GM12878 (cell line): ENCODE data around the gene WDR86. TPM values are rescaled to one million over a fixed set of nuclear protein-coding genes. Genes with fewer than 3 reads are reported as not detected.

Source experiments
- ATAC-seq: fragments of 200-7000 bp; cut with Tn5 transposase; 3 replicates; pipeline ENCODE4 v1.9.1; 2020; ENCODE audit warnings: mild to moderate bottlenecking, moderate library complexity
- BruUV-seq: library from RNA; stranded (reverse); fragments of 400-500 nt; replicated peaks from 2 replicates; lab custom pipeline; 2021; lab: Mats Ljungman, UMichigan
- CTCF ChIA-PET: fragments of 300-600 bp; sonication (Branson Sonifier 250); formaldehyde crosslinking; extraction: SDS; loops from one replicate; lab custom pipeline; 2021; ENCODE audit warnings: inconsistent platforms; lab: Yijun Ruan, JAX
- POLR2A ChIA-PET: fragments of 350-600 bp; formaldehyde crosslinking; extraction: SDS; loops from one replicate; lab custom pipeline; 2021; ENCODE audit warnings: inconsistent platforms; lab: Charles Lee
- RAD21 ChIA-PET: fragments of 300-600 bp; sonication (Branson Sonifier 250); formaldehyde crosslinking; loops from one replicate; lab custom pipeline; 2023; ENCODE audit warnings: antibody characterized with exemption; ENCODE audit not compliant: unreplicated experiment; lab: Charles Lee
- SMC1A ChIA-PET: fragments of 300-600 bp; sonication (Branson Sonifier 250); formaldehyde crosslinking; loops from one replicate; lab custom pipeline; 2023; ENCODE audit not compliant: unreplicated experiment, uncharacterized antibody; lab: Charles Lee
- DNase-seq: peaks from one replicate; pipeline ENCODE4 v3.0.0-alpha.2; 2011; ENCODE audit warnings: low read depth, low spot score
- FAIRE-seq: peaks from 3 replicates; lab custom pipeline; 2011; peaks lifted over from hg19 to GRCh38; lab: Jason Lieb, UNC
- H2AFZ ChIP-seq: 2 replicates; pipeline ENCODE4 v1.6.0; 2011; ENCODE audit warnings: low read depth, low read length, control low read depth; ENCODE audit not compliant: control insufficient read depth
- H3K27ac ChIP-seq: 2 replicates; pipeline ENCODE4 v1.5.1; 2011; ENCODE audit warnings: control low read depth; ENCODE audit not compliant: control insufficient read depth, insufficient read depth
- H3K27me3 ChIP-seq, 2 experiments: replicated peaks in 1 of 2; 2 replicates each; pipeline versions ENCODE4 v1.6.0 to v1.6.1; 2011; ENCODE audit warnings: low read length in 1 of 2; ENCODE audit not compliant: control insufficient read depth in 2 of 2, insufficient read depth in 2 of 2
- H3K36me3 ChIP-seq, 2 experiments: 2 replicates each; pipeline ENCODE4 v1.5.1; 2011; ENCODE audit warnings: low read length in 1 of 2; ENCODE audit not compliant: control insufficient read depth in 2 of 2, insufficient read depth in 2 of 2
- H3K4me1 ChIP-seq: 2 replicates; pipeline ENCODE4 v1.6.1; 2011; ENCODE audit warnings: mild to moderate bottlenecking, low read length, moderate library complexity, mixed read lengths; ENCODE audit not compliant: control insufficient read depth, insufficient read depth
- H3K4me2 ChIP-seq: 2 replicates; pipeline ENCODE4 v1.6.0; 2011; ENCODE audit warnings: control low read depth; ENCODE audit not compliant: control insufficient read depth, insufficient read depth
- H3K4me3 ChIP-seq: fragments of 200-600 bp; sonication (generic); 2 replicates; pipeline ENCODE4 v1.5.1; 2016
- H3K79me2 ChIP-seq: 2 replicates; pipeline ENCODE4 v1.6.0; 2011; ENCODE audit warnings: low read length; ENCODE audit not compliant: control insufficient read depth, insufficient read depth
- H3K9ac ChIP-seq: 2 replicates; pipeline ENCODE4 v1.8.0; 2011; ENCODE audit warnings: low read length, control low read depth, mixed read lengths; ENCODE audit not compliant: control insufficient read depth, insufficient read depth
- H3K9me3 ChIP-seq: replicated peaks from 3 replicates; pipeline ENCODE4 v1.5.1; 2011; ENCODE audit warnings: mild to moderate bottlenecking, low read length; ENCODE audit not compliant: control insufficient read depth, insufficient read depth
- H4K20me1 ChIP-seq: 2 replicates; pipeline ENCODE4 v1.6.0; 2011; ENCODE audit not compliant: control insufficient read depth, insufficient read depth
- BACH1 ChIP-seq: fragments of 450-650 bp; IDR thresholded peaks from 2 replicates; pipeline ENCODE4 v1.6.1; 2017; ENCODE audit warnings: mild to moderate bottlenecking, borderline replicate concordance
- JUNB ChIP-seq: IDR thresholded peaks from 2 replicates; pipeline ENCODE4 v1.6.1; 2016; ENCODE audit warnings: antibody characterized with exemption, mild to moderate bottlenecking
- JUND ChIP-seq: IDR thresholded peaks from 2 replicates; pipeline ENCODE4 v1.6.1; 2012; ENCODE audit warnings: low read depth, mild to moderate bottlenecking, low read length, improper control_type of control experiment, moderate library complexity
- KDM1A ChIP-seq: fragments of 200-600 bp; sonication (generic); IDR thresholded peaks from 2 replicates; pipeline ENCODE4 v1.6.1; 2016; ENCODE audit warnings: borderline replicate concordance
- MEF2A ChIP-seq: IDR thresholded peaks from 2 replicates; pipeline ENCODE4 v1.6.1; 2011; ENCODE audit warnings: low read depth, mild to moderate bottlenecking, low read length, moderate library complexity; ENCODE audit not compliant: insufficient read depth
- MXI1 ChIP-seq: fragments of 150-350 bp; IDR thresholded peaks from 2 replicates; pipeline ENCODE4 v1.6.1; 2011; ENCODE audit warnings: low read depth, mild to moderate bottlenecking, inconsistent platforms, low read length, improper control_type of control experiment
- NFXL1 ChIP-seq: fragments of 450-650 bp; IDR thresholded peaks from 2 replicates; pipeline ENCODE4 v1.6.1; 2017; ENCODE audit warnings: antibody characterized with exemption, mild to moderate bottlenecking, borderline replicate concordance
- NR2F1 ChIP-seq: fragments of 450-650 bp; conservative IDR thresholded peaks from 2 replicates; pipeline ENCODE4 v1.6.1; 2017; ENCODE audit warnings: mild to moderate bottlenecking
- POLR2A ChIP-seq: IDR thresholded peaks from 2 replicates; pipeline ENCODE4 v1.6.1; 2011; ENCODE audit warnings: low read depth, mild to moderate bottlenecking, low read length
- SMAD1 ChIP-seq: fragments of 450-650 bp; IDR thresholded peaks from 2 replicates; pipeline ENCODE4 v1.6.1; 2018; ENCODE audit warnings: mild to moderate bottlenecking, low read depth; ENCODE audit not compliant: partially characterized antibody
- SMC3 ChIP-seq: IDR thresholded peaks from 2 replicates; pipeline ENCODE4 v1.6.1; 2011; ENCODE audit warnings: low read length, improper control_type of control experiment, borderline replicate concordance
- TCF3 ChIP-seq: IDR thresholded peaks from 2 replicates; pipeline ENCODE4 v1.6.1; 2012; ENCODE audit warnings: low read depth, mild to moderate bottlenecking, low read length, borderline replicate concordance; ENCODE audit not compliant: insufficient read depth
- ZNF207 ChIP-seq: fragments of 450-650 bp; IDR thresholded peaks from 2 replicates; pipeline ENCODE4 v1.6.1; 2014; ENCODE audit warnings: antibody characterized with exemption, mild to moderate bottlenecking, borderline replicate concordance
- WGBS: methylation state at CpG from one replicate; pipeline ENCODE4 v1.1.6; 2016; ENCODE audit warnings: low lambda C conversion rate; ENCODE audit not compliant: insufficient replicate concordance, insufficient coverage; ENCODE audit errors: missing lambda C conversion rate; 5-methylcytosine and 5-hydroxymethylcytosine counted together
- in situ Hi-C: fragments of 300-500 bp; cut with MboI; formaldehyde crosslinking; loops from 9 replicates; pipeline ENCODE4 v1.14.3; 2018; ENCODE audit warnings: mixed read lengths
- intact Hi-C: fragments of 100-400 bp; cut with micrococcal nuclease; formaldehyde crosslinking; loops from one replicate; pipeline ENCODE4 v1.14.2; 2022; ENCODE audit not compliant: unreplicated experiment
- polyA plus RNA-seq, 11 experiments: library from polyadenylated mRNA; depleted of rRNA in 4 of 11; unstranded in 6 of 11; stranded (reverse) in 5 of 11; fragments of >200 nt; fragmentation: Nextera tagmentation in 4 of 11; fragmentation: Illumina TruSeq in 1 of 11; extraction: Ambion mirVana in 4 of 11; extraction: Trizol in 1 of 11; gene quantifications; 1 replicate in 1 of 11; 2 replicates in 10 of 11; pipeline versions ENCODE4 v1.2.1 to v1.2.3, GENCODE V29; 2011 to 2016; ENCODE audit warnings: inconsistent platforms in 2 of 11, missing spikeins in 2 of 11, low read depth in 1 of 11
- total RNA-seq, 4 experiments: library from RNA; depleted of rRNA in 3 of 4; stranded (reverse); fragments of >200 nt in 3 of 4; fragmentation: Illumina TruSeq in 1 of 4; extraction: Trizol in 1 of 4; gene quantifications; 2 replicates each; pipeline versions ENCODE4 v1.2.1 to v1.2.3, GENCODE V29; 2013 to 2021
- TF ChIP-seq, protein P1 (sequence below), 3 experiments: IDR thresholded peaks in 2 of 3; conservative IDR thresholded peaks in 1 of 3; 2 replicates each; pipeline ENCODE4 v1.5.1; 2011; ENCODE audit warnings: low read depth in 3 of 3, low read length in 3 of 3, mild to moderate bottlenecking in 3 of 3, control low read depth in 2 of 3, moderate library complexity in 2 of 3, inconsistent platforms in 1 of 3, mixed read lengths in 1 of 3; ENCODE audit not compliant: control insufficient read depth in 2 of 3, insufficient read depth in 1 of 3; ENCODE audit errors: extremely low read depth in 1 of 3
- TF ChIP-seq, protein P2 (sequence below): fragments of 450-650 bp; IDR thresholded peaks from 2 replicates; pipeline ENCODE4 v1.6.1; 2017; ENCODE audit warnings: mild to moderate bottlenecking

The WDR86 gene
- total and polyA plus RNA-seq, 10 of the 15 experiments (the other 5 are each of a cell fraction or from before 2014, with no cell fraction given) = 0.05 to 0.19 (median 0.15) TPM; not detected in 7

DNA sequence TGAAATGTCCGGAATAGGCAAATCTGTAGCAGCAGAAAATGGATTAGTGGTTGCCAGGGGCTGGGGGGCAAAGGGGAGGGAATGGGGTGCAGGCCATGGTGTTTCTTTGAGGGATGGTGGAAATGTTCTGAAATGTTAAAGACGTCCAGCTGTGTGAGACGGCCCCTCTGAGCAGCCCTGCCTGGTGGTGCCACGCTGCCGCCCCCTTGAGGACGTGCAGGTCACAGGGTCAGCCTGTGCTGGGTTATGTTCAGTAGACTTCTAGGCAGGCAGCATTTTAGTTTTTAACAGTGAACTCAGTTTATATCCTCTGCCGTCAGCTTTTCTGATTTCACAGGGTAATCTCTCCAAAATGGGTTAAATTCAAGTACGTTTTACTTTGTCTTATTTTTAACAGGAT lies 58.8 kb downstream of the WDR86 start (continued):
- TF ChIP-seq, protein P1, sequence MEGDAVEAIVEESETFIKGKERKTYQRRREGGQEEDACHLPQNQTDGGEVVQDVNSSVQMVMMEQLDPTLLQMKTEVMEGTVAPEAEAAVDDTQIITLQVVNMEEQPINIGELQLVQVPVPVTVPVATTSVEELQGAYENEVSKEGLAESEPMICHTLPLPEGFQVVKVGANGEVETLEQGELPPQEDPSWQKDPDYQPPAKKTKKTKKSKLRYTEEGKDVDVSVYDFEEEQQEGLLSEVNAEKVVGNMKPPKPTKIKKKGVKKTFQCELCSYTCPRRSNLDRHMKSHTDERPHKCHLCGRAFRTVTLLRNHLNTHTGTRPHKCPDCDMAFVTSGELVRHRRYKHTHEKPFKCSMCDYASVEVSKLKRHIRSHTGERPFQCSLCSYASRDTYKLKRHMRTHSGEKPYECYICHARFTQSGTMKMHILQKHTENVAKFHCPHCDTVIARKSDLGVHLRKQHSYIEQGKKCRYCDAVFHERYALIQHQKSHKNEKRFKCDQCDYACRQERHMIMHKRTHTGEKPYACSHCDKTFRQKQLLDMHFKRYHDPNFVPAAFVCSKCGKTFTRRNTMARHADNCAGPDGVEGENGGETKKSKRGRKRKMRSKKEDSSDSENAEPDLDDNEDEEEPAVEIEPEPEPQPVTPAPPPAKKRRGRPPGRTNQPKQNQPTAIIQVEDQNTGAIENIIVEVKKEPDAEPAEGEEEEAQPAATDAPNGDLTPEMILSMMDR (IDR thresholded peaks at IDR 0.05 in 2 of 3, conservative IDR thresholded peaks at IDR 0.05 in 1 of 3; ENCODE audit: control insufficient read depth in 2 of 3, extremely low read depth in 1 of 3, insufficient read depth in 1 of 3, low read depth in 3 of 3, low read length in 3 of 3) = peak; percentile 56 to 67 (median 59)
- 0 out of 2 replicates have a peak, but pooled peaks have one; percentile 21 for TF ChIP-seq NR2F1
- no peak for TF ChIP-seq SMAD1
- no peak for TF ChIP-seq TCF3
- no peak for TF ChIP-seq MEF2A
- TF ChIP-seq ZNF207 = no peak
- TF ChIP-seq MXI1 = no peak
- no peak for TF ChIP-seq POLR2A
- peak; percentile 43; the same call in 1 of the 2 replicates for TF ChIP-seq SMC3

DNA sequence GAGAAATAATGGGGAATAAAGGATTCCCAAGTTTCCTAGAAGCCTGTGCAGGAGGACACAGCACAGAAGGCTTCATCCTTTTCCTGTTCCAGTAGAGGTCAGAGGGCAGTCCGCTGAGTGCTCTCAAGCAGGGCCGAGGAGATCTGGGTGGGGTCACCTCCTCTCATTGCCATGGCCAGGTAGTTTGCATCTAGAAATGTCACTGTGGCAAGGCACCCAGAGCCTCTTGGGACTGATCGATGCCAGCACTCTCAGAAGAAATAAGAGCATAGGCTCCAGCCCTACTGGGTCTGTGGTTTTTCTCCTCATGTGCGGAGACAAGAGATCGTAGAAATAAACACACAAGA lies 60.4 kb downstream of the WDR86 start:
- intact Hi-C loops = no loop called here
- no peaks in the 10 kb centered on the region for H3K27me3 ChIP-seq
- BruUV-seq = TSS peak; percentile 98
- 0% methylated on average over 5 of the region's 5 CpGs for WGBS
- ChIA-PET RAD21 (interaction anchor here (1.0 to 5.2 kb wide), 4 partner anchors 10 to 282 kb away, joined by 3 to 104 read pairs (median 4); no protein-coding TSS in a partner anchor), CTCF (interaction anchor here (0.6 to 11.9 kb wide), 8 partner anchors 8 to 122 kb away, joined by 3 to 252 read pairs (median 14); partner anchors contain the start of genes ABCF2 and NUB1), SMC1A (interaction anchor here (0.8 to 7.6 kb wide), 6 partner anchors 8 to 284 kb away, joined by 3 to 152 read pairs (median 4); partner anchors contain the start of gene NUB1), POLR2A (interaction anchor here (1.6 kb wide), 1 partner anchor 34 kb away, joined by 11 read pairs; no protein-coding TSS in a partner anchor)
- H3K4me3 ChIP-seq = peak overlapping the region; percentile 57; the same call in 1 of the 2 replicates
- DNase-seq = no peak
- H3K4me2 ChIP-seq = peak overlapping the region; percentile 97
- peaks cover 24% of the 10 kb centered on the region for H3K79me2 ChIP-seq
- no peaks in the 10 kb centered on the region for H4K20me1 ChIP-seq
- no peak for FAIRE-seq
- H2AFZ ChIP-seq = peak overlapping the region; percentile 29; the same call in 1 of the 2 replicates
- peaks cover 6 to 27% of the 10 kb centered on the region in 2 experiments for H3K36me3 ChIP-seq
- H3K9ac ChIP-seq = peak overlapping the region; percentile 54
- ATAC-seq = peak; percentile 72
- H3K9me3 ChIP-seq = no peaks in the 10 kb centered on the region; the same call in 2 of the 3 replicates
- peaks cover 37% of the 10 kb centered on the region for H3K4me1 ChIP-seq
- in situ Hi-C loops = no loop called here
- peak overlapping the region; percentile 94 for H3K27ac ChIP-seq
- TF ChIP-seq KDM1A = no peak
- no peak for TF ChIP-seq NFXL1
- TF ChIP-seq, protein P1 (IDR thresholded peaks at IDR 0.05 in 2 of 3, conservative IDR thresholded peaks at IDR 0.05 in 1 of 3; ENCODE audit: control insufficient read depth in 2 of 3, extremely low read depth in 1 of 3, insufficient read depth in 1 of 3, low read depth in 3 of 3, low read length in 3 of 3) = no peak
- TF ChIP-seq, protein P2, sequence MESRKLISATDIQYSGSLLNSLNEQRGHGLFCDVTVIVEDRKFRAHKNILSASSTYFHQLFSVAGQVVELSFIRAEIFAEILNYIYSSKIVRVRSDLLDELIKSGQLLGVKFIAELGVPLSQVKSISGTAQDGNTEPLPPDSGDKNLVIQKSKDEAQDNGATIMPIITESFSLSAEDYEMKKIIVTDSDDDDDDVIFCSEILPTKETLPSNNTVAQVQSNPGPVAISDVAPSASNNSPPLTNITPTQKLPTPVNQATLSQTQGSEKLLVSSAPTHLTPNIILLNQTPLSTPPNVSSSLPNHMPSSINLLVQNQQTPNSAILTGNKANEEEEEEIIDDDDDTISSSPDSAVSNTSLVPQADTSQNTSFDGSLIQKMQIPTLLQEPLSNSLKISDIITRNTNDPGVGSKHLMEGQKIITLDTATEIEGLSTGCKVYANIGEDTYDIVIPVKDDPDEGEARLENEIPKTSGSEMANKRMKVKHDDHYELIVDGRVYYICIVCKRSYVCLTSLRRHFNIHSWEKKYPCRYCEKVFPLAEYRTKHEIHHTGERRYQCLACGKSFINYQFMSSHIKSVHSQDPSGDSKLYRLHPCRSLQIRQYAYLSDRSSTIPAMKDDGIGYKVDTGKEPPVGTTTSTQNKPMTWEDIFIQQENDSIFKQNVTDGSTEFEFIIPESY = no peak
- TF ChIP-seq POLR2A = no peak
- no peak for TF ChIP-seq SMAD1
- peak; percentile 31; the same call in 1 of the 2 replicates for TF ChIP-seq BACH1
- TF ChIP-seq JUNB = no peak
- TF ChIP-seq JUND = no peak
